Osteoblast (primary cell): ENCODE data around the gene RBPJL. TPM values are rescaled to one million over a fixed set of nuclear protein-coding genes. Genes with fewer than 3 reads are reported as not detected.

Source experiments
- DNase-seq: peaks from one replicate; pipeline ENCODE4 v3.0.0; 2011; ENCODE audit warnings: low spot score, mixed read lengths; ENCODE audit not compliant: insufficient read length; ENCODE audit errors: missing footprints
- H2AFZ ChIP-seq: 2 replicates; pipeline ENCODE4 v1.6.0; 2011; ENCODE audit warnings: mild to moderate bottlenecking, low read length
- H3K27ac ChIP-seq: 2 replicates; pipeline ENCODE4 v1.5.1; 2011; ENCODE audit warnings: mild to moderate bottlenecking, low read depth, low read length, moderate library complexity
- H3K27me3 ChIP-seq: 2 replicates; pipeline ENCODE4 v1.6.0; 2012; ENCODE audit warnings: mild to moderate bottlenecking, control low read depth, inconsistent platforms, low read length, moderate library complexity; ENCODE audit not compliant: insufficient read depth
- H3K36me3 ChIP-seq: 2 replicates; pipeline ENCODE4 v1.5.1; 2011; ENCODE audit warnings: mild to moderate bottlenecking, low read length, control low read depth, moderate library complexity; ENCODE audit not compliant: insufficient read depth
- H3K4me1 ChIP-seq: 2 replicates; pipeline ENCODE4 v1.5.1; 2011; ENCODE audit warnings: mild to moderate bottlenecking, low read length, control low read depth, moderate library complexity; ENCODE audit not compliant: insufficient read depth
- H3K4me2 ChIP-seq: 2 replicates; pipeline ENCODE4 v1.6.0; 2011; ENCODE audit warnings: mild to moderate bottlenecking, low read length; ENCODE audit not compliant: insufficient read depth
- H3K4me3 ChIP-seq: fragments of 200-600 bp; sonication (generic); 3 replicates; pipeline ENCODE4 v1.5.1; 2012; ENCODE audit warnings: mild to moderate bottlenecking, low read length, inconsistent platforms; ENCODE audit not compliant: insufficient read depth
- H3K79me2 ChIP-seq: 2 replicates; pipeline ENCODE4 v1.6.0; 2012; ENCODE audit warnings: mild to moderate bottlenecking, low read length, control low read depth, inconsistent platforms; ENCODE audit not compliant: insufficient read depth
- H3K9me3 ChIP-seq: 2 replicates; pipeline ENCODE4 v1.5.1; 2011; ENCODE audit warnings: low read depth, low read length, control low read depth
- H4K20me1 ChIP-seq: 2 replicates; pipeline ENCODE4 v1.6.0; 2012; ENCODE audit warnings: mild to moderate bottlenecking, low read length, control low read depth; ENCODE audit not compliant: insufficient read depth
- total RNA-seq: library from RNA; depleted of rRNA; stranded (reverse); fragments of >200 nt; gene quantifications from 2 replicates; pipeline ENCODE4 v1.2.3, GENCODE V29; 2012
- TF ChIP-seq, protein P1 (sequence below): IDR thresholded peaks from 2 replicates; pipeline ENCODE4 v1.5.1; 2011; ENCODE audit warnings: mild to moderate bottlenecking, low read depth, low read length, moderate library complexity; ENCODE audit errors: extremely low read depth

The RBPJL gene
- total RNA-seq, 1 donor, result not detected

DNA sequence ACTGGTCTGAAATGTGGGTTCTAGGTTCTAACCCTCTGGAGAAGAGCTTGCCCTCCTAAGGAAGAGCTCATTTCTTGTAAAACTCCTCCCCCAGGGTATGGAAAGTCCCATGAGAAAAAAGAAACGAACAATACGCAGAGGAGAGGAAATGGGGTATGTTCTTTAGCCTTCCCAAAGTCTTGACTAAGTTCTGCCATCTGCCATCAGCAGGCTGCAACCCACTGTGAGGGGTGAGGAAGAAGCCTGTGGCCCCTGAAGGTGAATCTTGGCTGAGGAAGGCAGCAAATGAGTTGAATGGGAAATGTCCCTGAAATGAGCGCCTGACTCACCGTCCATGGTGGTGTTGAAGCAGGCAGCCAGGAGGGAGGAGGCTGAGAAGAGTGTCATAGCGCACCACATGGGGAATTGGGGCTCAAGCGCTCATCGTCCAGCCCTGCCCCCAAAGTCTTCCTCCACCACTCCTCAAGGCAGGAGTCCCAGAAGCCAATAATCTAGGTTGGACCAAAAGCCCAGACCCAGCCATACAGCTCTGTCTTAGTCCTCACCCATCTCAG is 11.8 kb downstream of the RBPJL start:
- Histone ChIP-seq H3K4me2 (no peak overlapping the region), H3K27ac (no peak overlapping the region), H3K27me3 (peaks cover 9% of the 10 kb centered on the region), H3K9me3 (no peaks in the 10 kb centered on the region), H4K20me1 (peaks cover 3% of the 10 kb centered on the region), H3K4me3 (no peak overlapping the region), H2AFZ (no peak overlapping the region), H3K79me2 (no peaks in the 10 kb centered on the region), H3K36me3 (no peaks in the 10 kb centered on the region), H3K4me1 (no peaks in the 10 kb centered on the region)
- DNase-seq, result peak; percentile 47
- TF ChIP-seq, protein P1, sequence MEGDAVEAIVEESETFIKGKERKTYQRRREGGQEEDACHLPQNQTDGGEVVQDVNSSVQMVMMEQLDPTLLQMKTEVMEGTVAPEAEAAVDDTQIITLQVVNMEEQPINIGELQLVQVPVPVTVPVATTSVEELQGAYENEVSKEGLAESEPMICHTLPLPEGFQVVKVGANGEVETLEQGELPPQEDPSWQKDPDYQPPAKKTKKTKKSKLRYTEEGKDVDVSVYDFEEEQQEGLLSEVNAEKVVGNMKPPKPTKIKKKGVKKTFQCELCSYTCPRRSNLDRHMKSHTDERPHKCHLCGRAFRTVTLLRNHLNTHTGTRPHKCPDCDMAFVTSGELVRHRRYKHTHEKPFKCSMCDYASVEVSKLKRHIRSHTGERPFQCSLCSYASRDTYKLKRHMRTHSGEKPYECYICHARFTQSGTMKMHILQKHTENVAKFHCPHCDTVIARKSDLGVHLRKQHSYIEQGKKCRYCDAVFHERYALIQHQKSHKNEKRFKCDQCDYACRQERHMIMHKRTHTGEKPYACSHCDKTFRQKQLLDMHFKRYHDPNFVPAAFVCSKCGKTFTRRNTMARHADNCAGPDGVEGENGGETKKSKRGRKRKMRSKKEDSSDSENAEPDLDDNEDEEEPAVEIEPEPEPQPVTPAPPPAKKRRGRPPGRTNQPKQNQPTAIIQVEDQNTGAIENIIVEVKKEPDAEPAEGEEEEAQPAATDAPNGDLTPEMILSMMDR, result no peak

DNA sequence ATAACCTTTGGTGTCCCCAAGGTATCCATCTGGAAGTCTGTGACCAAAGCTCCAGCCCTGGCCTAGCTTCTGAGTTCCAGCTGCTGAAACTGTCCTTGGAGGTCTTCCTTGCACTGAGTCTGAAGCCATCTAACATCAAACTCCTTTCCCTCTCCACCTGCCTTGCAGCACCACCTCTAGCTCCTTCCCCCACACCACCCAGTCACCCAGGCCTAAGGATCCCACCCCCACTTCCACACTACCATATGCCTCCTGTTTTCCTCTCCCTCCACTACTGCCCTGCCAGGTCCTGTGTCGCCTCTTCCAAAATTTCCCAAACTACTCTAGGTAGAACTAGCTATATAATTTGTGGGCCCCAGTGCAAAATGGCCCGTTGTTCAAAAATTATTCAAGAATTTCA is 12.3 kb downstream of the RBPJL start:
- no peak overlapping the region for H3K4me3 ChIP-seq
- H3K36me3 ChIP-seq, result no peaks in the 10 kb centered on the region
- H3K27ac ChIP-seq, result no peak overlapping the region
- peaks cover 3% of the 10 kb centered on the region for H4K20me1 ChIP-seq
- TF ChIP-seq, protein P1, result no peak
- no peaks in the 10 kb centered on the region for H3K79me2 ChIP-seq
- H3K4me1 ChIP-seq, result no peaks in the 10 kb centered on the region
- no peak overlapping the region for H2AFZ ChIP-seq
- peaks cover 9% of the 10 kb centered on the region for H3K27me3 ChIP-seq
- peak; percentile 61 for DNase-seq
- H3K4me2 ChIP-seq, result no peak overlapping the region
- no peaks in the 10 kb centered on the region for H3K9me3 ChIP-seq

DNA sequence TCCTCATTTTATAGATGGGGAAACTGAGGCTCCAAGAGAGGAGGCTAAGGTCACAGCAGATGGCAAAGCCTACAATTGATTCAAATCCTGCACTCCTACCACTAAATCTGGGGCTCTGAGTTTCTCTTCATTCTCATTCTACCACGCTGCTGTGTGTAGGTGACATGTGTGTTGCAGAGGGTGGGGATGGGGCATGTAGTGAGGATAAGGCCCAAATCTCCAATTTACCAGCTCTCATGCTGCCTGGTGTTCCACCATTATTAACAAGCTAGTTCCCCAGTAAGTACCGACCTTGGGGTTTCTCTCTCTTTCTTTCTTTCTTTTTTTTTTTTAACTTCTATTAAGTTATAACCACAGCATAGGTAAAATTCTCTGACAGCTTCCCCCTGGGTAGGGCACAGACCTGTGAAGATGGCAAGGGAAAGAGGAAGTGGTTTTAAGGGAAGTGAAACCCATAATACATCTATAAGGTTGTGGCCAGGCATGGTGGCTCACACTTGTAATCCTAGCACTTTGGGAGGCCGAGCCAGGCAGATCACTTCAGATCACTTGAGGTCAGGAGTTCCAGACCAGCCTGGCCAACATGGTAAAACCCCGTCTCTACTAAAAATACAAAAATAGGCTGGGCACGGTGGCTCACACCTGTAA is 14.4 kb downstream of the RBPJL start:
- no peak overlapping the region for H3K4me3 ChIP-seq
- H3K27ac ChIP-seq, result no peak overlapping the region
- H3K79me2 ChIP-seq, result no peaks in the 10 kb centered on the region
- peaks cover 9% of the 10 kb centered on the region for H3K27me3 ChIP-seq
- no peaks in the 10 kb centered on the region for H3K9me3 ChIP-seq
- H3K4me1 ChIP-seq, result no peaks in the 10 kb centered on the region
- TF ChIP-seq, protein P1, result no peak
- peaks cover 15% of the 10 kb centered on the region for H3K36me3 ChIP-seq
- no peak overlapping the region for H3K4me2 ChIP-seq
- peak; percentile 32 for DNase-seq
- no peak overlapping the region for H2AFZ ChIP-seq
- H4K20me1 ChIP-seq, result peaks cover 9% of the 10 kb centered on the region

DNA sequence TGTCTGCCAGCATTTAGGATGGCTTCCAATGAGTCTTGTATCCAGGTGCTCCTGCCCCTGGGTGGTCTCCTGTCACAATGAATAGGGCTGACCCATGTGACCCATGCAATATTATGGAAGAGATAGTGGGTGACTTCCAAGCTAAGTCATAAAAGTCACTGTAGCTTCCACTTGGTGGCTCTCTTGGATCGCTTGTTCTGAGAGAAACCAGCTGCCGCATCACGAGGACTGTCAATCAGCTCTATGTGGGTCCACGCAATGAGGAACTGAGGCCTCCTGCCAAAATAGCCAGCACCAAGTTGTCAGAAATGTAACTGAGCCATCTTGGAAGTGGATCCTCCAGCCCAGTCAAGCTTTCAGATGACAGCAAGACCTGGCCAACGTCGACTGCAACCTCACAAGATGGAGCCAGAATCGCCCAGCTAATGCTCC is 16.3 kb downstream of the RBPJL start:
- Histone ChIP-seq H3K79me2 (peaks cover 2% of the 10 kb centered on the region), H2AFZ (no peak overlapping the region), H3K27ac (no peak overlapping the region), H4K20me1 (peaks cover 23% of the 10 kb centered on the region), H3K4me3 (no peak overlapping the region), H3K4me1 (no peaks in the 10 kb centered on the region), H3K27me3 (no peaks in the 10 kb centered on the region), H3K36me3 (peaks cover 34% of the 10 kb centered on the region), H3K4me2 (no peak overlapping the region), H3K9me3 (no peaks in the 10 kb centered on the region)
- DNase-seq, result peak; percentile 73
- TF ChIP-seq, protein P1, result peak; percentile 31
